A673 (cell line): ENCODE results near the gene ZNRF2.

ENCODE experiments used
- CTCF ChIP-seq: fragments of 300-800, 200-600 bp; sonication (generic); conservative IDR thresholded peaks from 2 replicates; pipeline ENCODE4 v1.5.1; 2017; ENCODE audit warnings: low read depth, mild to moderate bottlenecking, antibody characterized with exemption, low read length, moderate library complexity, mixed read lengths
- EZH2 ChIP-seq: fragments of 200-600 bp; sonication (generic); IDR thresholded peaks from 2 replicates; pipeline ENCODE4 v1.6.1; 2017; ENCODE audit warnings: borderline replicate concordance, low read depth, mild to moderate bottlenecking, mixed read lengths, antibody characterized with exemption, low read length; ENCODE audit not compliant: poor library complexity, severe bottlenecking

- TF ChIP-seq CTCF, result no peak
- TF ChIP-seq EZH2, result no peak
Observed at GRCh38 chr7:30273552-30273951, 10.8 kb upstream of the ZNRF2 start.
